ENCODE data around the gene TUBB8.
"Not testable (repeated sequence)": the region's sequence is repeated elsewhere in the genome, so short reads cannot be mapped to it uniquely, and the experiment has no call there.

DNA sequence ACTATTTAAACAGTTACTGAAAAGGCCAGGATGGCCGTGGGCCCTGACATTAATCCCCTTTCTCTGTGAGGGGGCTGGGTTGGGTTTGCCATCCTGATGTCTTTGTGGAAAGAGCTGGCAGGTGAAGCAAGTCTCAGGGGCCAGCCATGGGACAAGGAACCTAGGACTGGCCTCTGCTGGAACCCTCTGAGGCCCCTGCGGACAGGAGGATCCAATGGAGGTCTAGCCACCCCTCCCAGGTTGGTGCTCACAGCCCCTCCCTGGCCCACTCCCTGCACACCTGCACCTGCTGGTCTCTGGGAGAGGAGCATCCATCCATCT, 35.8 kb downstream of the TUBB8 start:
- TF ChIP-seq, protein P1, sequence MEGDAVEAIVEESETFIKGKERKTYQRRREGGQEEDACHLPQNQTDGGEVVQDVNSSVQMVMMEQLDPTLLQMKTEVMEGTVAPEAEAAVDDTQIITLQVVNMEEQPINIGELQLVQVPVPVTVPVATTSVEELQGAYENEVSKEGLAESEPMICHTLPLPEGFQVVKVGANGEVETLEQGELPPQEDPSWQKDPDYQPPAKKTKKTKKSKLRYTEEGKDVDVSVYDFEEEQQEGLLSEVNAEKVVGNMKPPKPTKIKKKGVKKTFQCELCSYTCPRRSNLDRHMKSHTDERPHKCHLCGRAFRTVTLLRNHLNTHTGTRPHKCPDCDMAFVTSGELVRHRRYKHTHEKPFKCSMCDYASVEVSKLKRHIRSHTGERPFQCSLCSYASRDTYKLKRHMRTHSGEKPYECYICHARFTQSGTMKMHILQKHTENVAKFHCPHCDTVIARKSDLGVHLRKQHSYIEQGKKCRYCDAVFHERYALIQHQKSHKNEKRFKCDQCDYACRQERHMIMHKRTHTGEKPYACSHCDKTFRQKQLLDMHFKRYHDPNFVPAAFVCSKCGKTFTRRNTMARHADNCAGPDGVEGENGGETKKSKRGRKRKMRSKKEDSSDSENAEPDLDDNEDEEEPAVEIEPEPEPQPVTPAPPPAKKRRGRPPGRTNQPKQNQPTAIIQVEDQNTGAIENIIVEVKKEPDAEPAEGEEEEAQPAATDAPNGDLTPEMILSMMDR (IDR thresholded peaks at IDR 0.05), result not testable (repeated sequence)
- not testable (repeated sequence) for TF ChIP-seq POLR2A (IDR thresholded peaks at IDR 0.05)

All from lower leg skin (tissue), 3 donors.